Spleen (tissue), 11 donors: Measurements from ENCODE around the gene EGLN3. TPM values are rescaled to one million over a fixed set of nuclear protein-coding genes. Genes with fewer than 3 reads are reported as not detected.
"Not testable (repeated sequence)": the region's sequence is repeated elsewhere in the genome, so short reads cannot be mapped to it uniquely, and the experiment has no call there.

ENCODE experiments used
- DNase-seq: peaks from one replicate; pipeline ENCODE4 v3.0.0-alpha.2; 2020
- H3K27ac ChIP-seq, 8 donors: fragments of 200-600 bp; sonication (generic) in 7 of 8; 1 replicate in 4 of 8; 2 replicates in 4 of 8; pipeline versions ENCODE4 v1.5.0 to v1.8.0; 2016 to 2021; ENCODE audit warnings: inconsistent platforms in 4 of 8, mild to moderate bottlenecking in 4 of 8, moderate library complexity in 1 of 8
- H3K27me3 ChIP-seq, 7 donors: fragments of 200-600 bp; sonication (generic) in 6 of 7; replicated peaks in 1 of 7; 1 replicate in 4 of 7; 2 replicates in 3 of 7; pipeline versions ENCODE4 v1.5.0 to v1.8.0; 2016 to 2021; ENCODE audit warnings: inconsistent platforms in 3 of 7, mild to moderate bottlenecking in 1 of 7
- H3K36me3 ChIP-seq, 6 donors: fragments of 200-600 bp; sonication (generic) in 5 of 6; 1 replicate in 4 of 6; 2 replicates in 2 of 6; pipeline versions ENCODE4 v1.5.0 to v1.8.0; 2016 to 2021; ENCODE audit warnings: inconsistent platforms in 2 of 6
- H3K4me1 ChIP-seq, 6 donors: fragments of 200-600 bp; sonication (generic) in 5 of 6; 1 replicate in 3 of 6; 2 replicates in 3 of 6; pipeline versions ENCODE4 v1.5.0 to v1.8.0; 2016 to 2021; ENCODE audit warnings: inconsistent platforms in 3 of 6
- H3K4me3 ChIP-seq, 8 donors: fragments of 200-600 bp; sonication (generic) in 7 of 8; 1 replicate in 4 of 8; 2 replicates in 4 of 8; pipeline versions ENCODE4 v1.5.0 to v1.8.0; 2016 to 2021; ENCODE audit warnings: inconsistent platforms in 4 of 8, mild to moderate bottlenecking in 4 of 8, moderate library complexity in 2 of 8
- H3K9me3 ChIP-seq, 8 donors: fragments of 200-600 bp; sonication (generic) in 7 of 8; 1 replicate in 4 of 8; 2 replicates in 4 of 8; pipeline versions ENCODE4 v1.5.0 to v1.8.0; 2016 to 2021; ENCODE audit warnings: inconsistent platforms in 4 of 8
- POLR2A ChIP-seq, 3 donors: fragments of 450-650 bp; IDR thresholded peaks; one replicate each; pipeline ENCODE4 v1.5.1; 2017; ENCODE audit warnings: antibody characterized with exemption in 3 of 3, mild to moderate bottlenecking in 1 of 3
- POLR2AphosphoS5 ChIP-seq, 3 donors: sonication (generic); formaldehyde crosslinking; IDR thresholded peaks; one replicate each; pipeline ENCODE4 v1.5.1; 2017; ENCODE audit warnings: antibody characterized with exemption in 3 of 3
- WGBS, 5 donors: extraction: QIAGEN DNeasy Blood & Tissue Kit in 3 of 5; methylation state at CpG; one replicate each; pipeline versions ENCODE4 v1.1.5 to v1.1.7; 2013 to 2018; 5-methylcytosine and 5-hydroxymethylcytosine counted together
- intact Hi-C: fragments of 100-400 bp; cut with DNase I; formaldehyde crosslinking; loops from one replicate; pipeline ENCODE4 v1.15.0; 2023; ENCODE audit warnings: low total_unique reads
- polyA plus RNA-seq, 3 donors: library from polyadenylated mRNA; stranded (reverse); fragments of 200-250 nt; gene quantifications; one replicate each; pipeline ENCODE4 v1.2.1, GENCODE V29; 2013
- total RNA-seq, 7 donors: library from RNA; depleted of rRNA in 3 of 7; stranded (reverse); fragments of >200 nt in 3 of 7; fragmentation: NEBNext Ultra II Directional in 4 of 7; extraction: Animal tissue kit (Norgen Biotek cat#: 25700) in 4 of 7; gene quantifications; one replicate each; pipeline versions ENCODE4 v1.1.0 to v1.2.1, GENCODE V29; 2016 to 2021
- TF ChIP-seq, protein P1 (sequence below), 11 experiments: fragments of 200-600 bp in 7 of 11; fragments of 450-650 bp in 4 of 11; sonication (generic) in 4 of 11; IDR thresholded peaks in 8 of 11; conservative IDR thresholded peaks in 3 of 11; 1 replicate in 7 of 11; 2 replicates in 4 of 11; pipeline versions ENCODE4 v1.4.0 to v1.8.0; 2016 to 2021; ENCODE audit warnings: antibody characterized with exemption in 11 of 11, inconsistent platforms in 4 of 11, mild to moderate bottlenecking in 1 of 11
- donor health status: healthy with polysubstance abuse.
- donor health status: DM: no; HTN: no; CAD: no; lungs with moderate emphysema.
- donor health status: DM: no; HTN: no; CAD: no.
- donor health status: Bipolar disorder and iron deficiency.
- donor health status: healthy.
- donor health status: DM: no; HTN: no; CAD: no.
- donor health status: DM: yes; HTN: yes; CAD: no.

EGLN3 gene
- total and polyA plus RNA-seq, 10 donors: 4.0 to 21.5 (median 7.8) TPM

DNA sequence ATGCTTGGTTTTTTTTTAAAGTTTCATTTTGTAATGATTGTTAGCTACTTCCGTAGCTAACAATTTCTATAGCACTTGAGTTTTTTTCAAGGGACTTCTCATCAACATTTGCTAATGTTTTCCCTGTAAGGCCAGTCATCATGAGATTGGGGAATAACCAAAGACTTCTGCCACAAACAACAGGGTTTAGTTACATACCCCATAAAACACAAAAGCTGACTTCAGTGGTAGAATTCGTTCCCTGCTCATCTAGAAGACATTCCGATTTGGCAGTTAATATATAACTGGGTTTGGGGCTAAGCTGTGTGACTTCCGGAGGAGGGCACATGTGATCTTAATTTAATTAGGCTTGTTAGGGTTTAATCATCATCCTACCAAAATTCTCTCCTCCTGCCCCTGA is 22.9 kb downstream of the EGLN3 start:
- intact Hi-C loops: no loop called here
- 86 to 98% (median 93%) methylated on average over 4 of the region's 4 CpGs for WGBS, 5 donors
- Histone ChIP-seq H3K36me3 (no peaks in the 10 kb centered on the region), H3K9me3 (no peaks in the 10 kb centered on the region), H3K27me3 (no peaks in the 10 kb centered on the region), H3K4me1 (no peaks in the 10 kb centered on the region), H3K4me3 (no peak overlapping the region), H3K27ac (no peak overlapping the region)
- TF ChIP-seq POLR2AphosphoS5 (IDR thresholded peaks at IDR 0.05) (no peak), POLR2A (IDR thresholded peaks at IDR 0.05) (no peak)
- TF ChIP-seq, protein P1, sequence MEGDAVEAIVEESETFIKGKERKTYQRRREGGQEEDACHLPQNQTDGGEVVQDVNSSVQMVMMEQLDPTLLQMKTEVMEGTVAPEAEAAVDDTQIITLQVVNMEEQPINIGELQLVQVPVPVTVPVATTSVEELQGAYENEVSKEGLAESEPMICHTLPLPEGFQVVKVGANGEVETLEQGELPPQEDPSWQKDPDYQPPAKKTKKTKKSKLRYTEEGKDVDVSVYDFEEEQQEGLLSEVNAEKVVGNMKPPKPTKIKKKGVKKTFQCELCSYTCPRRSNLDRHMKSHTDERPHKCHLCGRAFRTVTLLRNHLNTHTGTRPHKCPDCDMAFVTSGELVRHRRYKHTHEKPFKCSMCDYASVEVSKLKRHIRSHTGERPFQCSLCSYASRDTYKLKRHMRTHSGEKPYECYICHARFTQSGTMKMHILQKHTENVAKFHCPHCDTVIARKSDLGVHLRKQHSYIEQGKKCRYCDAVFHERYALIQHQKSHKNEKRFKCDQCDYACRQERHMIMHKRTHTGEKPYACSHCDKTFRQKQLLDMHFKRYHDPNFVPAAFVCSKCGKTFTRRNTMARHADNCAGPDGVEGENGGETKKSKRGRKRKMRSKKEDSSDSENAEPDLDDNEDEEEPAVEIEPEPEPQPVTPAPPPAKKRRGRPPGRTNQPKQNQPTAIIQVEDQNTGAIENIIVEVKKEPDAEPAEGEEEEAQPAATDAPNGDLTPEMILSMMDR (IDR thresholded peaks at IDR 0.05 in 8 of 11, conservative IDR thresholded peaks at IDR 0.05 in 3 of 11): no peak
- no peak for DNase-seq

DNA sequence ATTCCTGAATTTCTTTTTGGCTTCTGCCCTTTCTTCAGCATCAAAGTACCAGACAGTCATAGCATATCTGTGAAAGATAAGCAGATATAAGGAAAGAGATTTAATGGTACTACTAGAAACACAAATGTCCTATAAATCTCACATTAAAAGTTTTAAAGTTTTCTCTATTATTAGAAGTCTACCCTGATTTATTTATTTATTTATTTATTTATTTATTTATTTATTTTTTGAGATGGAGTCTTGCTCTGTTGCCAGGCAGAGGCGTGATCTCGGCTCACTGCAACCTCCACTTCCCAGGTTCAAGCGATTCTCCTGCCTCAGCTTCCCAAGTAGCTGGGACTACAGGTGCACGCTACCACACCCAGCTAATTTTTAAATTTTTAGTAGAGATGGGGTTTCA is 23.9 kb downstream of the EGLN3 start:
- H3K27ac ChIP-seq, H3K27me3 ChIP-seq, intact Hi-C loops, H3K4me1 ChIP-seq, H3K4me3 ChIP-seq, H3K9me3 ChIP-seq, DNase-seq, H3K36me3 ChIP-seq: not testable (repeated sequence)
- WGBS, 5 donors: 83 to 98% (median 95%) methylated on average over 4 of the region's 4 CpGs

DNA sequence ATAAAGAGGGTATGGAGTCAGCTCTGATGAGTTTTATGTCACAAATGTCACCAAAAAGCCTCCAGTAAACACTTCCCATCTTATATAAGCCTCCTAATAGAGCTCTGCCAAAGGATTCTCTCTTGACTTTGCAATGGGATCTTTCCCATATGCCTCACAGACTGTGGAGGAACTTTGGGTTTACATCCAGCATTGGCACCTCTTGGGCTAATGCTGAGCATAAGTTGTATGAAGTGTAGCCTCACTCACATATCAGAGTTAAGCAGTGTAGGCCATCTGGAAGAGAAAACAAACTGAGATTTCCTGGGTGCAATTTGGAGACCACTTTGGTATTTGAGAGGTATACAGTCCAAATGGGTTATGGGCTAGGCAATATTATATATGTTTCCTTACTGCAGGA is 24.9 kb downstream of the EGLN3 start:
- no peak for DNase-seq

DNA sequence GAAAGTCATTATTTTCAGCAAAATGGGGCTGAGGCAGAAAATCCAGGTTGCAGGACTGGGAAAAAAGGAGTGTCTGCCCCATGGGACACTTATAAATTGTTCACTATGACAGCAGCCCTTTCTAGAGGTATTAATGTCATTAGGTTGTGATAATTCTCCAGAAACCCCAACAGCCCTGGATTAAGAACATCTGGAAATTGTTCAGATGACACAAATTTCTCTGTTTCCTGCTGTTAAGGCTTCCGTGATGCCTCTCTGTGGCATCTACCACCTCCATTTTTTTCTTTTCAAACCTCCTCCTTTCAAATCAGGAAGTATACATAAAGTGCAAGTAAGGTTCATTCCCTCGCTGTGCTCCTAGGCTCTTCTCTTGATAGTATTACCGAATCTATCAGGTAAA is 25.6 kb downstream of the EGLN3 start:
- no peaks in the 10 kb centered on the region for H3K36me3 ChIP-seq
- no peak overlapping the region for H3K27ac ChIP-seq
- no peaks in the 10 kb centered on the region for H3K27me3 ChIP-seq
- no peak for TF ChIP-seq POLR2A (IDR thresholded peaks at IDR 0.05)
- TF ChIP-seq POLR2AphosphoS5 (IDR thresholded peaks at IDR 0.05): no peak
- TF ChIP-seq, protein P1 (IDR thresholded peaks at IDR 0.05 in 8 of 11, conservative IDR thresholded peaks at IDR 0.05 in 3 of 11): no peak
- WGBS, 5 donors: 55 to 70% (median 60%) methylated on average over 3 of the region's 3 CpGs
- H3K9me3 ChIP-seq: no peaks in the 10 kb centered on the region
- H3K4me3 ChIP-seq: no peak overlapping the region
- no peak for DNase-seq
- intact Hi-C loops: no loop called here
- peaks cover 0 to 3% (median 0%) of the 10 kb centered on the region in 6 donors for H3K4me1 ChIP-seq

More for the DNA sequence above, 24.9 kb downstream of the EGLN3 start:
- H3K9me3 ChIP-seq: no peaks in the 10 kb centered on the region
- peaks cover 0 to 3% (median 0%) of the 10 kb centered on the region in 6 donors for H3K4me1 ChIP-seq
- H3K4me3 ChIP-seq: no peak overlapping the region
- H3K27ac ChIP-seq: no peak overlapping the region
- no peaks in the 10 kb centered on the region for H3K36me3 ChIP-seq
- H3K27me3 ChIP-seq: no peaks in the 10 kb centered on the region
- TF ChIP-seq POLR2A (IDR thresholded peaks at IDR 0.05): no peak
- TF ChIP-seq POLR2AphosphoS5 (IDR thresholded peaks at IDR 0.05): no peak
- TF ChIP-seq, protein P1 (IDR thresholded peaks at IDR 0.05 in 8 of 11, conservative IDR thresholded peaks at IDR 0.05 in 3 of 11): no peak
- intact Hi-C loops: no loop called here

DNA sequence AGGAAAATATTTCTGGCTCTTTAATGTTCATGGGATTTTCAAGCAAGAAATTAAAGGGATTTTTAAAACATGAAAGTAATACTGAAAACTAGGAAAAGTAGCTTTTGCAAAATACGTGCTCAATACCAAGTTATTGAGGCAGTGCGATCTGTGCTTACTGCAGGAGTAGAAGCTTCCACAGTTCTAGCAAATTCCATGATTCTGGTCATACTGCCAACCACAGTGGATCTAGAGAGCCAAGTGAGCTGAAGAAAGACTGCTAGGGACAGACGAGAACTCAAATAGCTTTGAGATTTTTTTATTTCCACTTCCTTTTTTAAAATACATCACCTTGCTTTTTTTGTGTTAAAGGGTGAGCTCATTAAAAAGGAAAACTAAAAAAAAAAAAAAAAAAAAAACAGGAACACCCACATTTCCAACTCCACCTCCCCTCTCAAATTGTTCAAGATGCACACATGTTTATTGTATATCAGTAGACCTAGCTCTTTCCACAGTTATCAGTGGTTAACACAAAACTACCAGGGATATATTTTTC is 26.2 kb downstream of the EGLN3 start:
- WGBS, 5 donors: 63 to 70% (median 69%) methylated on average over 3 of the region's 3 CpGs

More for the DNA sequence above, 26.2 kb downstream of the EGLN3 start:
- TF ChIP-seq POLR2A (IDR thresholded peaks at IDR 0.05): no peak
- TF ChIP-seq POLR2AphosphoS5 (IDR thresholded peaks at IDR 0.05): no peak
- TF ChIP-seq, protein P1 (IDR thresholded peaks at IDR 0.05 in 8 of 11, conservative IDR thresholded peaks at IDR 0.05 in 3 of 11): no peak
- Histone ChIP-seq H3K4me3 (no peak overlapping the region), H3K27me3 (no peaks in the 10 kb centered on the region), H3K27ac (no peak overlapping the region), H3K4me1 (peaks cover 0 to 3% (median 0%) of the 10 kb centered on the region in 6 donors), H3K9me3 (no peaks in the 10 kb centered on the region), H3K36me3 (no peaks in the 10 kb centered on the region)
- intact Hi-C loops: no loop called here
- DNase-seq: no peak
